Activated gamma-delta T cell (primary cell): ENCODE results near the gene PCSK9.
"Not testable (repeated sequence)": the region's sequence is repeated elsewhere in the genome, so short reads cannot be mapped to it uniquely, and the experiment has no call there.

Experiments used
- DNase-seq: peaks from one replicate; lab custom pipeline; 2025; lab: John Stamatoyannopoulos, UW

The PCSK9 gene

GRCh38 chr1:55079651-55080050 is 40.3 kb downstream of the PCSK9 start:
- DNase-seq = no peak

GRCh38 chr1:55081188-55081904 is 42.0 kb downstream of the PCSK9 start:
- DNase-seq = no peak

GRCh38 chr1:55081905-55082296 is 42.6 kb downstream of the PCSK9 start:
- DNase-seq = no peak

- DNase-seq = no peak
Measured at GRCh38 chr1:55084257-55084656, 44.9 kb downstream of the PCSK9 start.

- DNase-seq = no peak
Measured at GRCh38 chr1:55087439-55087838, 48.1 kb downstream of the PCSK9 start.

GRCh38 chr1:55088413-55088812 is 49.1 kb downstream of the PCSK9 start:
- DNase-seq = no peak

GRCh38 chr1:55089683-55090082 is 50.3 kb downstream of the PCSK9 start:
- DNase-seq = no peak

GRCh38 chr1:55092475-55092874 is 53.1 kb downstream of the PCSK9 start:
- no peak for DNase-seq

- DNase-seq = no peak
Measured at GRCh38 chr1:55095095-55095494, 55.7 kb downstream of the PCSK9 start.

- DNase-seq = no peak
Measured at GRCh38 chr1:55103891-55104290, 64.5 kb downstream of the PCSK9 start.

GRCh38 chr1:55107101-55107500 is 67.8 kb downstream of the PCSK9 start:
- no peak for DNase-seq

- DNase-seq = not testable (repeated sequence)
Measured at GRCh38 chr1:55109005-55109404, 69.7 kb downstream of the PCSK9 start.
